Tibial artery (tissue), 4 donors: Measurements from ENCODE around the gene IGFBP4.

Experiments used
- DNase-seq, 2 donors: peaks; one replicate each; pipeline ENCODE4 v3.0.0-alpha.2; 2019
- H3K27ac ChIP-seq, 2 donors: fragments of 200-600 bp; sonication (generic) in 1 of 2; 1 replicate in 1 of 2; 2 replicates in 1 of 2; pipeline ENCODE4 v1.5.1; 2018 to 2019; ENCODE audit warnings: mild to moderate bottlenecking in 1 of 2
- H3K27me3 ChIP-seq, 2 donors: fragments of 200-600 bp; sonication (generic) in 1 of 2; one replicate each; pipeline versions ENCODE4 v1.5.1 to v1.6.0; 2016 to 2019
- H3K36me3 ChIP-seq, 3 donors: fragments of 200-600 bp; sonication (generic) in 2 of 3; one replicate each; pipeline ENCODE4 v1.5.1; 2016 to 2019; ENCODE audit warnings: mild to moderate bottlenecking in 2 of 3
- H3K4me1 ChIP-seq, 4 donors: fragments of 200-600 bp; sonication (generic) in 2 of 4; 1 replicate in 3 of 4; 2 replicates in 1 of 4; pipeline ENCODE4 v1.5.1; 2016 to 2019
- H3K4me3 ChIP-seq, 2 donors: fragments of 200-600 bp; sonication (generic) in 1 of 2; 1 replicate in 1 of 2; 2 replicates in 1 of 2; pipeline ENCODE4 v1.5.1; 2018 to 2019; ENCODE audit warnings: mild to moderate bottlenecking in 2 of 2
- H3K9me3 ChIP-seq, 3 donors: fragments of 200-600 bp; sonication (generic) in 1 of 3; one replicate each; pipeline ENCODE4 v1.5.1; 2016 to 2019
- intact Hi-C: fragments of 100-400 bp; cut with DNase I; formaldehyde crosslinking; loops from one replicate; pipeline ENCODE4 v1.15.0; 2023; ENCODE audit warnings: low total_unique reads
- TF ChIP-seq, protein P1 (sequence below), 2 experiments: fragments of 200-600 bp in 1 of 2; fragments of 450-650 bp in 1 of 2; IDR thresholded peaks; one replicate each; pipeline ENCODE4 v1.5.1; 2017 to 2019; ENCODE audit warnings: antibody characterized with exemption in 2 of 2, mild to moderate bottlenecking in 1 of 2, moderate library complexity in 1 of 2

Gene IGFBP4

DNA sequence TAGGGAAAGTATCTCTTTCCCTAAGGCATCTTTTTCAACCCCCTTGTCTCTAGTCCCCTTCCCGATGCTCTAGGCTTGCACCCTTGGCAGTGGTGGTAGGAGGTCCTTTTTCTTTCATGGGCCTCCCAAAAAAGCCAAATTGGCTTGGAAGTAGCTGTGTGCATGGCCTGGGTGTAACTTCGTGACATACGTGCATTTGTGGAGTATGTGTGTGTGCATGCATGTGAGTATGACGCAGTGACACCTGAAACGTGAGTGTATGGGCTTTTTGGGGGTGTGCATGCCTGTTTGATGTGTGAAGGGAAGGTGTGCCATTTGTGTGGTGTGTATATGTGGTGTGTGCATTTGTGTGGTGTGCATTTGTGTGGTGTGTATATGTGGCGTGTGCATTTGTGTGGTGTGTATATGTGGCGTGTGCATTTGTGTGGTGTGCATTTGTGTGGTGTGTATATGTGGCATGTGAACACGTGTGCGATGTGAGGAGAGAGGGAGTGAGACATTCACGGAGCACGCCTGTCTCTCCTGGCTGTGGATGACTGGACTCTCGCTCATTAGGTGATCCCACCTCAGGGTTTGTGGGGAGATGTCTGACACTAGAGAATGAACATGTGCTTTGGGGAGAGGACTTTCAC is 15.7 kb downstream of the IGFBP4 start:
- peaks cover 0 to 36% (median 28%) of the 10 kb centered on the region in 3 donors for H3K36me3 ChIP-seq
- peaks cover 0 to 7% of the 10 kb centered on the region in 2 donors for H3K27me3 ChIP-seq
- H3K9me3 ChIP-seq = no peaks in the 10 kb centered on the region
- no peak overlapping the region for H3K27ac ChIP-seq
- TF ChIP-seq, protein P1, sequence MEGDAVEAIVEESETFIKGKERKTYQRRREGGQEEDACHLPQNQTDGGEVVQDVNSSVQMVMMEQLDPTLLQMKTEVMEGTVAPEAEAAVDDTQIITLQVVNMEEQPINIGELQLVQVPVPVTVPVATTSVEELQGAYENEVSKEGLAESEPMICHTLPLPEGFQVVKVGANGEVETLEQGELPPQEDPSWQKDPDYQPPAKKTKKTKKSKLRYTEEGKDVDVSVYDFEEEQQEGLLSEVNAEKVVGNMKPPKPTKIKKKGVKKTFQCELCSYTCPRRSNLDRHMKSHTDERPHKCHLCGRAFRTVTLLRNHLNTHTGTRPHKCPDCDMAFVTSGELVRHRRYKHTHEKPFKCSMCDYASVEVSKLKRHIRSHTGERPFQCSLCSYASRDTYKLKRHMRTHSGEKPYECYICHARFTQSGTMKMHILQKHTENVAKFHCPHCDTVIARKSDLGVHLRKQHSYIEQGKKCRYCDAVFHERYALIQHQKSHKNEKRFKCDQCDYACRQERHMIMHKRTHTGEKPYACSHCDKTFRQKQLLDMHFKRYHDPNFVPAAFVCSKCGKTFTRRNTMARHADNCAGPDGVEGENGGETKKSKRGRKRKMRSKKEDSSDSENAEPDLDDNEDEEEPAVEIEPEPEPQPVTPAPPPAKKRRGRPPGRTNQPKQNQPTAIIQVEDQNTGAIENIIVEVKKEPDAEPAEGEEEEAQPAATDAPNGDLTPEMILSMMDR (IDR thresholded peaks at IDR 0.05) = no peak
- H3K4me1 ChIP-seq = peaks cover 3 to 46% (median 34%) of the 10 kb centered on the region in 4 donors
- H3K4me3 ChIP-seq = no peak overlapping the region
- intact Hi-C loops = no loop called here
- no peak for DNase-seq

DNA sequence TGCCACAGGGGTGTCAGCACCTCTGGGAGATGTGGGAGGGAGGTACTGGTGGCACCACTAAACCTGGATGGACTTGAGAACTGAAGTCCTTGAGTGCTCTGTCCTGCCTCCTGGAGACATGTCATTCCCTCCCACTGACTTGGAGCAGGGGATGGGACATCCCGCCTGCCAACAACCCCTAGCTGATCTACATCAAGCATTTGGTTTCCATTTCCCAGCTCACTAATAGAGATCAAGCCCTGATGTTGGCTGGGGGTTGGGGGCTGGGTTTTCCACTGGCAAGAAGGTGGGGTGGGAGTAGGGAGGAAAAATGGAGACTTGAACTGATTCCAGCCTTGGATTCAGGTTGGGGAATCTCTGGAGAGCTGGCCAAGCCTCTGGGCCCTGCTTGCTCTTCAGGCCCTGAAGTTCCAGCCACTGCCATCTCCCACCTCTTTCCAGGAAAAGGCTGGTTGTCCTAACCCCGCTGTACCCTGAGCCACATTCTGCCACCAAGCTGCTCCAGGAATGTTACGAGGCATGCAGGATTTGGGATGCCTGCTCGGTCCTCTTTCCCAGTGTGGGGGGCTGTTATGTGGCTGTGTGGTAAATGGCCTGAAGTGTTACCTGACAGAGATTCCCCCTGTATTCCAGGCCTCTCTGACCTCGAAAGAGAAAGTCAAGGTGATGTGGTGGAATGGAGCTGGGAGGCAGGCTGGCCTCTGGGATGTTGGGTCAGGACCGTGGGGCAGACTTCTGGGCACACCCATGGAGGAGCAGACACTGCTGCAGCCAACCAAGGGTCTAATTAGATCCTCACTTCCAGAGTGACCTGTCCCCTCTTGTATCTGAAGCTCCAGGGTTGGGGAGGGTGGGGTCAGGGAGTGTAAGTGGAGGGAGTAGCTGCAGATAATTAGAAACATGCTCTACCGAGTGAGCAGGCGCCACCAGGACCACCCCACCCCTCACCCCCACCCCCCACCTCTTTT is 16.7 kb downstream of the IGFBP4 start:
- intact Hi-C loops = no loop called here
- H3K27ac ChIP-seq = no peak overlapping the region
- no peak for DNase-seq

DNA sequence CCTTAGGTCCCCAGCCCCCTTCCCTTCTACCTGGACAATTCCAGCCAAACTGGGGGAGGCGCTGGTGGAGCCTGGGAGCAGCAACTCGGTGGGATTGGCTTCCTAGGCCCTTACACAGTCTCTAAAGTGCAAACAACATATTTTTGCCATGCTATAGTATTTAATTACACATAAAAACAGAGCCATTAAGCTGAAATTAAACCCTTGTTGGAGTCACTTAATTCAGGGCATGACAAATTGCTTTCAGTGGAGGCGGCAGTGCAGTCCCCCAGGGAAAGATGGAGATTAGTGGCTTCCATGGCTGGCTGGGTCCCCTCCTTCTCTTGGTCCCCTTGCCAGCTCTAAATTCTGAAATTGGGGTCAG is 17.3 kb downstream of the IGFBP4 start:
- DNase-seq = no peak
- H3K9me3 ChIP-seq = no peaks in the 10 kb centered on the region
- H3K27ac ChIP-seq = no peak overlapping the region
- H3K36me3 ChIP-seq = peaks cover 0 to 20% (median 15%) of the 10 kb centered on the region in 3 donors
- peaks cover 3 to 46% (median 34%) of the 10 kb centered on the region in 4 donors for H3K4me1 ChIP-seq
- H3K4me3 ChIP-seq = no peak overlapping the region
- TF ChIP-seq, protein P1 (IDR thresholded peaks at IDR 0.05) = no peak
- peaks cover 0 to 7% of the 10 kb centered on the region in 2 donors for H3K27me3 ChIP-seq
- intact Hi-C loops = no loop called here

More for the DNA sequence above, 16.7 kb downstream of the IGFBP4 start:
- no peak overlapping the region for H3K4me3 ChIP-seq
- H3K4me1 ChIP-seq = peaks cover 3 to 46% (median 34%) of the 10 kb centered on the region in 4 donors
- H3K27me3 ChIP-seq = peaks cover 0 to 7% of the 10 kb centered on the region in 2 donors
- H3K9me3 ChIP-seq = no peaks in the 10 kb centered on the region
- H3K36me3 ChIP-seq = peaks cover 0 to 26% (median 19%) of the 10 kb centered on the region in 3 donors
- TF ChIP-seq, protein P1 (IDR thresholded peaks at IDR 0.05) = no peak

DNA sequence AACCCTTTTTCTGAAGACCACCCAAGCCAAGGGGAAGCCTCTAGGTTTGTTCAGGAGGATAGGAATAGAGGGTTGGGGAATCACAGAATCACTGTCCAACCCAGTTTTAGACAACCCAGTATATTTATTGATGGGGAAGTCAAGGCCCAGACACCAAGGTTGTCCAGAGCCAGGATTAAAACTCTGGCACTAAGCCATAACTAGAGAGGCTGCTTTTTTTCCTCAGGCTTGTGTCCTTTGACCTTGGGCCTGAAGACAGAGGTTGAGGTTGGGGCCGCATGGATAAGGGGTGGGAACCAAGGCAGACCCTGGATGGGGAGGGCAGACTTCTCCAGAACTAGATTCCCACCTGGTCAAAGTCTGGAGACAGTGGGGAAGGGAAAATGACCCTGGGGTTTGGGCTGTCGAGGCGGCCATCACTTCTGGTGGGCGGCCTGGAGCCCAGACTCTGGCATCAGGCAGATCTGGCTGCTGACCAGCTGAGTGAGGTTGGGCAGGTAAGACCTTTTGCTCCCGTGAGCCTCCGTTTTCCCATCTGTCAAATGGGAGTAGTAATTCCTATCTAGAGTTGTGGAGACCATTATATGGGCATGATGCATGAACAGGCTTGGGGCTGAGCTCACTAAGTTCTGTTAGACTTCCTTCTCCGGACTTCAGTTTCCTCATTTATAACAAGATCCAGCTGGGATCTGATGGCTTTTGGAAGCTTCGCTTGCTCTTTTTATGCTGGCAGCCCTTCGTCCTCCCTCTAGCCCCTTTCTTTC is 17.9 kb downstream of the IGFBP4 start:
- intact Hi-C loops = no loop called here
- Histone ChIP-seq H3K4me3 (no peak overlapping the region), H3K9me3 (no peaks in the 10 kb centered on the region), H3K4me1 (peaks cover 3 to 43% (median 32%) of the 10 kb centered on the region in 4 donors), H3K27me3 (peaks cover 0 to 7% of the 10 kb centered on the region in 2 donors), H3K36me3 (peaks cover 0 to 14% (median 9%) of the 10 kb centered on the region in 3 donors), H3K27ac (no peak overlapping the region)
- no peak for DNase-seq
- TF ChIP-seq, protein P1 (IDR thresholded peaks at IDR 0.05) = no peak

DNA sequence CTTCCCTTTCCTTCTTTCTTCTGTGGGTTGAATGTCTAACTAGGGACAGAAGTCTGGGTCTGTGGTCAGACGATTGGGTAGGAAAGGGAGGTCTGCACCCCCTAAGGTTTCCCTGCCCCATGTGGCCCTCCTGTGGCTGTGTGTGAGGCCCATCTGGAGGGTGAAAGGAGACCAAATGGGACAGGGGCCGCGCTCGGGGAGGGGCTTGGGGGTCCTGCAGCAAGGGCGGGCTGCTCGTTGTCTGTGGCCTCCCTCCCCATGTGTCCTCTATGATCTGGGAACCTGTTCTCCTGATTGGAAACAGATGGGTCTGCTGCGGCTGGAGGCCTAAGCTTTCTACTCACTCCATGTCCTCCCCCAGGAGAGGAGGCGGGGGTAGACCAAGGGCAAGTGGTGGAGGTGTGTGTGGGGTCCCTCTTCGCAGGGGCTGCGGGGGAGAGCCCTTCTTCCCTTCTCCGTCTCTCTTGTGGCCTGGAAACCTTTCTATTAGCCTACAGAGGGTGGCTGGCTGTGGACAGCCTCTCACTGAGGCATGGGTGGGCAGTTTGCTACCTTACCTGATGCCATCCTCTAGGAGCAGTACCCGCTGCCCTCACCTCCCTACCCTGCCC is 18.6 kb downstream of the IGFBP4 start:
- DNase-seq = no peak
- no peak overlapping the region for H3K4me3 ChIP-seq
- H3K9me3 ChIP-seq = no peaks in the 10 kb centered on the region
- TF ChIP-seq, protein P1 (IDR thresholded peaks at IDR 0.05) = no peak
- intact Hi-C loops = no loop called here
- H3K4me1 ChIP-seq = peaks cover 1 to 36% (median 25%) of the 10 kb centered on the region in 4 donors
- peaks cover 0 to 7% (median 6%) of the 10 kb centered on the region in 3 donors for H3K36me3 ChIP-seq
- no peak overlapping the region for H3K27ac ChIP-seq
- H3K27me3 ChIP-seq = peaks cover 0 to 7% of the 10 kb centered on the region in 2 donors
